Renal cortical epithelial cell (primary cell): ENCODE data around the gene CYP1A1. TPM values are rescaled to one million over a fixed set of nuclear protein-coding genes. Genes with fewer than 3 reads are reported as not detected.
"Not testable (repeated sequence)": the region's sequence is repeated elsewhere in the genome, so short reads cannot be mapped to it uniquely, and the experiment has no call there.

Experiments used
- DNase-seq: peaks from one replicate; pipeline ENCODE4 v3.0.0-alpha.2; 2011; ENCODE audit warnings: low read depth
- total RNA-seq: library from RNA; depleted of rRNA; stranded (reverse); fragments of >200 nt; gene quantifications from 2 replicates; pipeline ENCODE4 v1.2.3, GENCODE V29; 2014

The CYP1A1 gene
- total RNA-seq, 1 donor from 2014 or later: not detected

DNA sequence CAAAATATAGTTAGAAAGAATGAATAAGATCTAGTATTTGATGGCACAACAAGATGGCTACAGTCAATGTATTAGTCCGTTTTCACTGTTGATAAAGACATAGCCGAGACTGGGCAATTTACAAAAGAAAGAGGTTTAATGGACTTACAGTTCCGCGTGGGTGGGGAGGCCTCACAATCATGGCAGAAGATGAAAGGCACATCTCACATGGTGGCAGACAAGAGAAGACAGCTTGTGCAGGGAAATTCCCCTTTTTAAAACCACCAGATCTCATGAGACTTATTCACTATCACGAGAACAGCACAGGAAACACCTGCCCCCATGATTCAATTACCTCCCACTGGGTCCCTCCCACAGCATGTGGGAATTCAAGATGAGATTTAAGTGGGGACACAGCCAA is 12.9 kb upstream of the CYP1A1 start:
- not testable (repeated sequence) for DNase-seq

DNA sequence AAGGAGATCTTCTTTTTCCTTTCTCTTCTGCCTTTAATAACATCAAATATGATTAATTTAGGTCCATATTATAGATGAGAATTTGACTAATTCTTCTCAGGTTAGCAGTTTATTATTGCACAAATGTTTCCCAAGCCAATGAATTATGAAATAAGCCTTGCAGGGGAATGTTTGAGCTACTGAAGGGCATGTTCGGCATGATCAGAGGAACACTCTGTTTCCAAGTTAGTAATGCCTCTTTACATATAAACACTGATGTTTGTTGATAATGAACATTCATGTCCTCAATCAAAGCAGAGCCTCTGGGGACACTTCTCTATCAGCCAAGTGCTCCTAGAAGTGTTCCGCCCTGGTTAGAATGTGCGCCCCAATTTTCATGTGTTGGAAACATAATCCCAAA is 10.0 kb upstream of the CYP1A1 start:
- no peak for DNase-seq

DNA sequence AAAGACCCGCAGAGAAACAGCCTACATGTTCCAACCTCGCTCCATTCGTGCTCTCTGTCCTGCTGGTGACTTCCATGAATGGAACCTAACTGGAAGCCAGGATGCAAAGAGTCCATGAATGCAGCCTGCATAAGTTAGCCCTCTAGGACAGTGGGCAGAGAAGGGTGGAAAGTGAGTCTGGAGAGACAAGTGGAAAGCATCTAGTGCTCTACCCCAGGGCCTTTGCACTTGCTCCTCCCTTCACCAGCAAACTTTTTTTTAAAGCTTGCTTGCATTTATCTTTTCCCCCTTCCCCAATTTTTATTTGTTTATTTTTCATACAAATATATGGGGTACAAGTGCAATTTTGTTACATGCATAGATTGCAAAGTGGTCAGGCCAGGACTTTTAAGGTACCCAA is 7.9 kb upstream of the CYP1A1 start:
- DNase-seq: no peak

DNA sequence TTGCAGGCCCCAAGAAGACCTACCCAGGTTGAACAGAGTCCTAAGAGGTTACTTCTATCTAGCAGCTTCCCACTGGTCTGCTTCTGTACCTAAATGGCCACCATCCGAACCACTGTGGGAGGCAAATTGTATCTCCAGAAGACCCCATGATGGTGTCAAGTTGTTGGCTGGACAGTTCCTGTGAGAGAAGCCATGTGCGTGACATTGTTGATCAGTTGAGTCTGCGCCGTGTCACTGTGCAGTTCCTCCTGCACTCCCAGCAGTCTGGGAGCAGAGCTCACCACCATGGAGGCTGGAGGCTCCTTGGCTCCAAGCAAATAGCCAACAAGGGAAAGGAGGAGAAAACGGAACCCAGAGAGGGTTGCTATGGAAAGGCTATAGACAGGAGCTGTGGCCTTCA is 7.5 kb upstream of the CYP1A1 start:
- no peak for DNase-seq

DNA sequence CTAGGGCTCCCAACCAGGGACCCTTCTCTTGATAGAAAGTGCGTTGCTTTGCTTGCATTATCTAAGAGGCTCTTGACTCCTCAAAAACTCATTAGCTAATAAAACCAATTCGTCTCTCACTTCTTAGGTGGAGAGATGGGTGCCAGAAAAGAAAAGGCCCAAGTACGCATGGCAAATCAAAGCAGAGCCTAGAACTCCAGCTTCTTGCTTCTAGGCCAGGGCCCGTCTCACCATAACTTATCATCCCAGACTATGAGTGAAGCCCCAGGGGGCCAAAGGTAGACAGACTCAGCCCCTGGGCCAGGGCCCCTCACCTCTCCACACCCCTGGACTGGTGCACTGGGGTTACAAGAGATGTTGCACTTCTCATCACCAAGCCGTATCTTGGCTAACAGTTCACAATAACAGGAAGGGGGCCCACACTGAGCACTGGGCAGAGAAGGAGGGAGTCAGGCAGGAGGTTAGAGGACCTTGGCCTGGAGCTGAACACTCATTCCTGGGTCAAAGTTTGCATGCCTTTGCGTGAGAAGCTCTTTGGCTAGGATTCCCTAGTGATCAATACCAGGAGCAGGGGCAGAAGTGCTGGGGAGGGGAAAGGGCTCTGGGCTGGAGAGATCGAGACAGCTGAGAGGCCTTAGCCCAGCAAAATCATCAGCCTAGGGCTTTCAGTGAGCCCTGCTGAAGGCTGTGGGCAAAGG is 5.4 kb upstream of the CYP1A1 start:
- DNase-seq: no peak

DNA sequence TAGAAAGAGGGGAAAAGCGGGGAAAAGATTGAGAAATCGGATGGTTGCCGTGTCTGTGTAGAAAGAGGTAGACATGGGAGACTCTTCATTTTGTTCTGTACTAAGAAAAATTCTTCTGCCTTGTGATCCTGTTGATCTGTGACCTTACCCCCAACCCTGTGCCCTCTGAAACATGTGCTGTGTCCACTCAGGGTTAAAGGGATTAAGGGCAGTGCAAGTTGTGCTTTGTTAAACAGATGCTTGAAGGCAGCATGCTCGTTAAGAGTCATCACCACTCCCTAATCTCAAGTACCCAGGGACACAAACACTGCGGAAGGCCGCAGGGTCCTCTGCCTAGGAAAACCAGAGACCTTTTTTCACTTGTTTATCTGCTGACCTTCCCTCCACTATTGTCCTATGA is 4.0 kb upstream of the CYP1A1 start:
- DNase-seq: not testable (repeated sequence)

DNA sequence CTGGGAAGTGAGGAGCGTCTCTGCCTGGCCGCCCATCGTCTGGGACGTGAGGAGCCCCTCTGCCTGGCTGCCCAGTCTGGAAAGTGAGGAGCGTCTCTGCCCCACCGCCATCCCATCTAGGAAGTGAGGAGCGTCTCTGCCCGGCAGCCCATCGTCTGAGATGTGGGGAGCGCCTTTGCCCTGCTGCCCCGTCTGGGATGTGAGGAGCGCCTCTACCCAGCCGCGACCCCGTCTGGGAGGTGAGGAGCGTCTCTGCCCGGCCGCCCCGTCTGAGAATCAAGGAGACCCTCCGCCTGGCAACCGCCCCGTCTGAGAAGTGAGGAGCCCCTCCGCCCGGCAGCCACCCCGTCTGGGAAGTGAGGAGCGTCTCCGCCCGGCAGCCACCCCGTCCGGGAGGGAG is 3.4 kb upstream of the CYP1A1 start:
- not testable (repeated sequence) for DNase-seq

DNA sequence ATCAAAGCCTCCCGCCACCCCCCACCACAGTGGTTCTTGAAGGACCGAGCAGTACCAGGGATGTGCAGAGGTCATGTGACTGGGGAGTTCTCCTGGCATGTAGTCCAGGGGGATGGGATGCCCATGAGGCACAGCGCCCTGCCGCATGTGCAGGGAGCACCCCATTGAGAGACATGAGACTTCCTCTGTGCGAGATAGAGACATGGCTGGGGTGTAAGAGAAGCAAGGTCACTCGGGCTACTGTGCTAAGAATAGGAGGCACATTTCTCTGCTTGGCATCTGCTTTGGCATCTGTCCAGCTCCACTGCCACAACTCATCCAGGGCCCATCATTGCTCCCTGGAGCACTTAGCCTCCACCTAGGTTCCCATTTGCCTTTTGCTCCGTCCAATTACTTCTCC is 2.4 kb upstream of the CYP1A1 start:
- no peak for DNase-seq

DNA sequence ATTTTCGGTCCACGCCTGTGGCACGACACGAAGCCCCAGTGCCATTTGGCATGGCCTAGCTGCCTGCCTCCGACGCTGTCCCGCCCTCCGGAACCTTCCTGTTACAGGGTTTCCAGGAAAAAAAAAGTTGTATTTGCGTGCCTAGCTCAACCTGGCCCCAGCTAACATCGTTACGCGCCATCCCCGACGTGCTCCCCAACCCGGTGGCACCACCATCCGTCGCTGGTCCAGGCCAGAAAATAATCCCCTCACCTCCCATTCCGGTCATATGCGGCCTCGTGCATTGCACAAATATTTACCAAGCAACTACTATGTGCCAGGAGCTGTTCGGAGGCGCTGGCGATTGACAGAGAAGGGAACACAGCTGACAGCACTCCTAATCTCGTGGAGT is 1.4 kb upstream of the CYP1A1 start:
- DNase-seq: no peak

DNA sequence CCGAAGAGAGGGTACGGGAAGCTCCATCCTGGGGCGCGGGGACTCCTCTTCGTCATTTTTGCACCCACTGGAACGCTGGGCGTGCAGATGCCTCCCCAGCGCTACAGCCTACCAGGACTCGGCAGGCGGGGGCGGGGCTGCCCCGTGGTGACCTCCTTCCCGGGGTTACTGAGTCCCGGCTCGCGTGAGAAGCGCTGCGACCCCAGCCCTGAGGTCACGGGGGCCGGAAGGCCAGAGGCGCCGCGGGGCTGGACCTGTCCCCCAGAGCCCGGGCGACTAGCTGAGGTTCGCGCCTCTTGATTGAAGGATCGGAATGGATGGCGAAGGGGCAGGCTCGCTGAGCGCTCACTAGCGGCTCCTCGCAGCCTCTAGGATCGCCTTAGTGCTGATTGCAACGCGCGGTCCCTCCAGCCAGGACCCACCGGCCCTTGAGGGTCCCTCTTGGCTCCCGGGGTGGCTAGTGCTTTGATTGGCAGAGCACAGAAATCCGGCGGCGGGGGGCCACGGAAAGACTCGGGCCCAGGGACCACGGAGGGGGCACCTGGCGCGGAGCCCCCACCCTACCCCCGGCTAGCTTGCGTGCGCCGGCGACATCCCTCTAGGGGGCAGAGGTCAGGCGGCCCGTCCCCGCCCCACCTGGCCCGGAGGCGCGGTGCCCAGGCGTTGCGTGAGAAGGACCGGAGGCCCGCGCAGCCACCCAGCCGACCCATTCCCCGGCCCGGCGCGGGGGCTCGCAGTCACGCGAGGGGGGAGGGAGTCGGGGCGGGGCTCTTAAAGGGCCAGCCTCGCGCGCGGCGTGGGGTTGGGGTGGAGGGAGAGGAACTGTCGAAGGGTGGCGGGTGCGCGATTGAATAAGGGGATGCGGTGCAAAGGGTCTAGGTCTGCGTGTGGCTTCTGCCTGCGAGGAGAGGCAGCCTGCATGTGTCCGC is 781 bp upstream of the CYP1A1 start:
- DNase-seq: no peak

DNA sequence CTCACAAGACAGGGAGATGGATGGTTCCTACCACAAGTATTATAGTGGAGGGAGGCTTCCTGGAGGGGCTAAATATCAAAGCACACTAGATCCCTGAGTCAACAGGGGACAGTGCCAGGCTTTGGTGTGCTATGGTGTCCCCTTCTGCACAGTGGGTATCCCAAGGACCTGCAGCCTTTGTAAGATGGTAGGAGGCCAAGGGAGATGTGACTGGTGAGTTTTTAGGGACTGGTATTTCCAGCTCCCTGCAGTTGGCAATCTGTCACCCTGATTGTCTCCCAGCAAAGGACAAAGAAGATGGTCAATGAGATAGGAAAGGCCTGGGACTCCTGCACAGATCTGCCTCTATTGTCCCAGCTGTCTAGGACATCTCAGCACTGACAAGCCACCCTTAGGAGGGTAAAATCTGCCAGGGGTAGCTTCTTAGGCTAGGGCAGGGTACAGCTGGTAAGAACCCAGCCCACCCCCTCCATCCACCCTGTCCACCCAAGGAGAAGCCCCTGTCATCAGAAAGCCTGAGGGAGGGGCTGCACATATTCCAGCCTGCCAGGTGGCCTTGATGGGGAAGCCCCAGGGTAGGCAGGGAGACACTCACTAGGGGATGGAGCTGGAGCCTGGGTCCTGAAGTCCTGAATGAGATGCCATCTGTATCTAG is 631 bp downstream of the CYP1A1 start:
- no peak for DNase-seq

DNA sequence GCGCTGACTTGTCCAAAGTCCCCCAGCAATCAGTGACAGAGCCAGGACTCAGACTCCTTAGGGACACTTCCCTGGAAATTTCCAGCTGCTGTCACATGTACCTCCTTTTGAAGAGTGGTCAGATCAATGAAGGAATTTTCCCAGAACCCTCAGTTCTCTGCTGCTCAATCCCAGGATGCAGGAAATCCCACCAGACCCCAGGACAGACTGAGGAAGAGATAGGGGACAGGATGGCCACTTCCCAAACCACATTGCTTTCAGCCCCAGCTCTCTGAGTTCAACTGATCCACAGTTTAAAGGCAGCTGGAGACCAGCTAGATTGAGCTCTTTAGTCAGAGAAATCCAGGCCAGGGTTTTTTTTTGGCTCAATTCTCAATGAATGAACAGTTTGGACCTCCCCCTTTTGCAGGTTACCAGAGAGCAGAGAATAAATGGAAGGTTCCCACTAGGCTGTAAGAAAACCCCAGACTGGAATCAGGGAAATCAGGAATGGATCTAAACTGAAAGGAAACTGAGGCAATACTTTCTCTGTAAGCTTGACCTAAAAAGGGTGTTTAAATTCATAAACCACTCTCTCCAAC is 1.5 kb downstream of the CYP1A1 start:
- peak; percentile 63 for DNase-seq

DNA sequence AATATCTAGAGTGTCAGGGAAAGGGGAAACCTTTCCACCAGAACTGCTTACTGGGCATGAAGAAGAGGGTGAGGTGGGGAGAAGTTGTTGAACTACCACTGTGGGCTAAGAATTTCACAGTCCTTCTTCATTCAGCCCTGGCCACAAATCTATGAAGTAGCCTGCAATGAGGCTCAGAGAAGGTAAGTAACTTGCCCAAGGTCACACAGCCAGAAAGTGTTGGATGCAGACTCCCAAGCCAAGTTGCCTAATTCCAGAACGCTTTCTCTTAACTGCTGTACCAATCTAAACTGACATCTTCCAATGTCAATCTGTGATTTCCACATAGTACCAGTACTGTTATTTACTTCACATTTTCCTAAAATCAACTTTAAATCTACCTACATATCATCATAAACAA is 2.1 kb downstream of the CYP1A1 start:
- no peak for DNase-seq

DNA sequence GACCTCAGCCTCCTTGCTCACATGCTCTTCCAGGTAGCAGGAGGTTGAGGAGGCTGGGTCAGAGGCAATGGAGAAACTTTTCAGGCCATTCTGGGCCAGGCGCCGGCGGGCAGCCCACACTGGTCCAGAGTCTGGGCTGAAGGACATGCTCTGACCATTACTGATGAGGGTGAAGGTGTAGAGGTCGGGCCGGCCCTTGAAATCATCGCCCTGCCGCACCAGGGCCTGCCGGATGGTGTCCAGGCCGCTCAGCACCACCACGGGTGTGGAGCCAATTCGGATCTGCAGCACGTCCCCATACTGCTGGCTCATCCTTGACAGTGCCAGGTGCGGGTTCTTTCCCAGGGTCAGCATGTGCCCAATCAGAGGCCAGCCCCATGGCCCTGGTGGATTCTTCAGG is 2.7 kb downstream of the CYP1A1 start:
- no peak for DNase-seq

DNA sequence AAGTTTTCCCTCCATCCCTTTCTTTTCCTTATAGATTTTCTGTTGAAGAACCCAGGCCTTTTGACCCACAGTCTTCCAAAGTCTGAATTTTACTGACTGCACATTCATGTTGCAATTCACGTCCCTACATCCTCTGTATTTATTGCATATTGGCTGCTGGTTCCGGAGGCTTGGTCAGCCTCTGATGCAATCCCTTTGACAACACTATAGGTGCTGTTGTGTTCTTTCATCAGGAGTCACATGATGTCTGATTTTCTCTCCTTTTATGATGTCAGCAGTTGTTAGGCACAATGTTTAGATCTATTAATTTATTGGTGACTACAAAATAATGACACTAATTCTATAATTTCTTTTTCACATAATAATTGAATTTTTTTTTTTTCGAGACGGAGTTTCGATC is 8.7 kb downstream of the CYP1A1 start:
- no peak for DNase-seq

DNA sequence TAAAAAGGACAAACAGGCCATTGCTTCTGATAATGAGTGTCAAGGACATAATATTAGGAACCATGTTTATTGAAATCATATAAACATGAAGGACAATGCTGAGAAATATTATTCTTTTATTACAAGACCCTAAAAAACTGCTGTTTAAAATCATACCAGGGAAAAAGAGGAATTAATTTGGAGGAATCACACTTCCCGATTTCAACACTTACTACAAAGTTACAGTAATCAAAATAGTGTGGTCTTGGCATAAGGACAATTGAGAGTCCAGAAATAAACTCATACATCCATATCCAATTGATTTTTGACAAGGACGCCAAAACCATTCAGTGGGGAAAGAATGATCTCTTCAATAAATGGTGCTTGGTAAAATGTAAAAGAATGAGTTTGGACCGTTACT is 13.0 kb downstream of the CYP1A1 start:
- DNase-seq: no peak

DNA sequence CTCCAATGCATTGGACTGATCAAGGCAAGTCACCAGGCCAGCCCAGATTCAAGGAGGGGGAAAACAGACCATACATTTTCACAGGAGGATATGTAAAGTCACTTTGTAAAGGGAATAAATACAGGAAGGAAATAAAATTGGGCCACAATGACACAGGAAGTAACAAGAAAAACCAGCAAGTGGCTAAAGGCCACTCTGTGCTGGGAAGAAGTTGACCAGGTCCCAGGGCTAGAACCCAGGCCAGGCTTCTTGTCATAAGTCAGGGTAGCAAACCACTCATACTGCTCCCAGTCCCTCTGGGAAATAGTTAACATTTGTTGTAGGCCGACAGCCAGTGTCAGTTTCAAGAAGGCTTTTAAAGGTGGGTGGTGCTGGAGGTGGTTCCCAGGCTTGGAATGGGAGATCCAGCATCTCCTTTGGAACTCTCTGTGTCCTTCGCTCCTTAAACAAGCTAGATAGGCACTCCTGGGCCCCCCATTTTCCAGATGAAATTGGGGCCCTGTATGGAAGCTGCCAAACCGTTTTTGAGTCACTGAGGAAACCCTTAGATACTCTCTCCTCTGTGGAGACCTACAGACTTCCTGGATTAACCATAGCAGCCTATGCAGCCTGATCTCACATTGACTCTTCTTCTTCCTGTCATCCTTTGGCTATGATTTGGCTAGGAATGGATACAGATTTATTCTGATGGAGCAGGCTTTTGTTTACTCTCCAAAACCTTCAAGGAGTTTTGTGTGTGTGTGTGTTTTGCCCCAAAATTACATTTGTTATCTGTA is 14.8 kb downstream of the CYP1A1 start:
- no peak for DNase-seq

DNA sequence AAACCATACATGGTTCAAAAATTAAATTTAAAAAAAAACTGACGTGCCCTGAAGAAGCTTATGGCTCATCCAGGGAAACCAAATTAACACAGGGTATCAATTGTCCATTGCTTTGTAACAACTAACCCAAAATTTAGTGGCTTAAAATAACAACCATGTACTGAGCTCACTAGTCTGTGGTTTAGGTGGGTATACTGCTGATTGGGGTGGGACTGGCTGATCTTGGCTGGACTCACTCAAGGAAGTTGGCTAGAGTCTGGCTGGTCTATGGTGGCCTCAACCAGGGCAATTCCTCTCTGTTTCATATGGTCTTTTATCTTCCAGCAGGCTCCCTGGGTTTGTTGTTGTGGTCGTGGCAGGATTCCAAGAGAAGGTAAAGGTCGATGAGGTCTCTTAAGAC is 15.4 kb downstream of the CYP1A1 start:
- no peak for DNase-seq

DNA sequence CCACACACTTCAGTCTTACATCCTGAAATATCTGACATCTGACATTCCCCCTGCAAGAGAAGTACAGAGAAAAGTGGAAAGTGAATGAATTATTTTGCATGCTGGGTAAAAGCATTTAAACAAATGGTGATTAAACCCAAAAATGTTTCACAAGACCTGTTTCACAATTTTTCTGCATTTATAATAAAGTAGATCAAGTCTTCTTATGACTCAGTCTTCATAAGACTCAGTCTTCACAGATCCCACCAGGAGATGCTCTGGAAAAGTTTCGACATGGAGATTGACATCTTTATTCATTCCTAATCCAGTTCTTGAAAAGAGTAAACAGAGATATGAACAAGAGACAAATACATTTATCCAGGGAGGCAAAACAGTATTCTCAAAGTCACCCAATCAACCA is 16.3 kb downstream of the CYP1A1 start:
- no peak for DNase-seq

DNA sequence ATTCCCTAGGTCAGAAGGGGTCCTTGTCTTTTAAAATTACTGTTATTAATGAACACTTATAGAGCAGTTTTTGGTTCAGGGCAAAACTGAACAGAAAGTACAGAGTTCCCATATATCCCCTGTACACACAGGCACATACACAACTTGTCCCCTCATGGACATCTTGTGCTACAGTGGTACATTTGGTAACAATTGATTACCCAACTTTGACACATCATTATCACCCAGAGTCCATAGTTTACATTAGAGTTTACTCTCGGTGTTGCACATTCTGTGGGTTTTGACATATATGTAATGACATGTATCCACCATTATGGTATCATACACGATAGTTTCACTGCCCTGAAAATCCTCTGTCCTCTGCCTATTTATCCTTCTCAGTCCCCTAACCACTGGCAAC is 28.5 kb downstream of the CYP1A1 start:
- no peak for DNase-seq

DNA sequence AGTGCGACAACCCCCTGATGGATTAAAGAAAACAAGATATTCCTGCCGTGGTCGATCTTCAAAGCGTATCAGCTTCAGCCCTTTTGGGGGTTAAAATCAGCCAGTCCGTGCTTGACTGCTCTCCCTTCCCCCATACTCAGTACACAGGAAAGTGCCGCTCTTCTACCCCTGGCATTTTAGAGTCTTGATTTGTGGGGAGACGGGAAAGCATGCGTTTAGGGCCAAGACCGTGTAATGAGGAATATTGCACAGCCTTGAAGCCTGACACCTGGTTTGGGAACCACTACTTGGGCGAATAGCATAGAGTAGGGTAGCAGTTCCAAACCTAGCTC is 29.0 kb downstream of the CYP1A1 start:
- no peak for DNase-seq
